IMR-90 (cell line): ENCODE measurements around the gene PRPF40A.

ENCODE experiments used
- FOS ChIP-seq: fragments of 150-350 bp; IDR thresholded peaks from 2 replicates; pipeline ENCODE4 v1.6.1; 2016; ENCODE audit warnings: low read depth, low read length
- POLR2A ChIP-seq: IDR thresholded peaks from 2 replicates; pipeline ENCODE4 v1.6.1; 2012; ENCODE audit warnings: mild to moderate bottlenecking, low read depth, low read length

DNA sequence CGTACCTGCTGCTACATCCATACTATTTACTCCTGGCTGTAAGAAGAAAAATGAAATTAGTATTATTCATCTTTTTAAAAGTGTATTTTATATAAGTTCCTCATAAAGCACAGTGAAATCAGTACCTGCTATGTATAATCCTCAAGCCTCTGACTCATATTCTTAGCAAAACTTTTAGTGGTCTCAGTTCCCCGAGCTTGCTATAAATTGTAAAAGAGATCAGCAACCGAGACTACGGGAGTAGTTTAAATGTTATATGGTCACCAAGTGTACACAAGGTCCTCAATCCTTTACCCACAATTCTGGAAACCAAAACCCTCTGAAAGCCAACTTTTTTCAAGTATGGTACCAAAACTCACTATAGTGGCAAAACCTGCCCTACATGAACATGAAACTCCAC is 24.2 kb downstream of the PRPF40A start:
- TF ChIP-seq POLR2A (no peak), FOS (no peak)
